Activated CD4-positive, alpha-beta T cell treated with anti-CD3 and anti-CD28 coated beads, Interleukin-10, Interleukin-2, amounts not matched to agents 100 ng/mL and 50 ng/mL, durations not matched to agents 16 hours and 8 hours (primary cell): ENCODE measurements around the gene CELF2.

Source experiments
- DNase-seq: peaks from one replicate; pipeline ENCODE4 v3.0.0-alpha.2; 2020

The CELF2 gene

GRCh38 chr10:11282661-11283060 lies 265.0 kb downstream of the CELF2 start:
- DNase-seq = no peak

GRCh38 chr10:11284291-11285085 lies 266.8 kb downstream of the CELF2 start:
- peak; percentile 18 for DNase-seq

GRCh38 chr10:11285171-11285570 lies 267.5 kb downstream of the CELF2 start:
- DNase-seq = no peak

GRCh38 chr10:11286261-11286852 lies 268.7 kb downstream of the CELF2 start:
- peak; percentile 46 for DNase-seq

GRCh38 chr10:11288302-11288701 lies 270.6 kb downstream of the CELF2 start:
- no peak for DNase-seq

- DNase-seq = no peak
These were observed 272.7 kb downstream of the CELF2 start for GRCh38 chr10:11290156-11290890.

GRCh38 chr10:11292576-11293302 lies 275.1 kb downstream of the CELF2 start:
- DNase-seq = no peak

- no peak for DNase-seq
These were observed 275.7 kb downstream of the CELF2 start for GRCh38 chr10:11293332-11293731.

- no peak for DNase-seq
These were observed 277.3 kb downstream of the CELF2 start for GRCh38 chr10:11294831-11295450.

GRCh38 chr10:11295492-11295891 lies 277.8 kb downstream of the CELF2 start:
- DNase-seq = no peak

GRCh38 chr10:11297136-11297535 lies 279.5 kb downstream of the CELF2 start:
- no peak for DNase-seq

- no peak for DNase-seq
These were observed 280.4 kb downstream of the CELF2 start for GRCh38 chr10:11298116-11298515.

GRCh38 chr10:11299125-11299524 lies 281.5 kb downstream of the CELF2 start:
- DNase-seq = no peak

GRCh38 chr10:11300026-11300425 lies 282.4 kb downstream of the CELF2 start:
- DNase-seq = no peak

GRCh38 chr10:11300563-11300962 lies 282.9 kb downstream of the CELF2 start:
- DNase-seq = no peak

- DNase-seq = no peak
These were observed 284.0 kb downstream of the CELF2 start for GRCh38 chr10:11301571-11302111.

GRCh38 chr10:11302181-11302580 lies 284.5 kb downstream of the CELF2 start:
- DNase-seq = no peak

- no peak for DNase-seq
These were observed 285.9 kb downstream of the CELF2 start for GRCh38 chr10:11303361-11304170.

- DNase-seq = no peak
These were observed 287.4 kb downstream of the CELF2 start for GRCh38 chr10:11304906-11305585.

GRCh38 chr10:11305825-11306593 lies 288.3 kb downstream of the CELF2 start:
- no peak for DNase-seq
